Measurements from ENCODE around the gene GJA3.
A peak's percentile ranks its signal among the peaks of the same experiment; 100 is the strongest.

Gene GJA3

GRCh38 chr13:20160306-20161274 is at the start of gene GJA3:
TSS of gene GJA3 (minus strand) at chr13:20161052. CDS start at chr13:20143288, 17,764 bp downstream.
- no peak for DNase-seq (ENCODE audit: low read depth in 2 of 2)

GRCh38 chr13:20209948-20210347 is 49.1 kb upstream of the GJA3 start:
- no peak for DNase-seq (ENCODE audit: low read depth in 2 of 2)

DNA sequence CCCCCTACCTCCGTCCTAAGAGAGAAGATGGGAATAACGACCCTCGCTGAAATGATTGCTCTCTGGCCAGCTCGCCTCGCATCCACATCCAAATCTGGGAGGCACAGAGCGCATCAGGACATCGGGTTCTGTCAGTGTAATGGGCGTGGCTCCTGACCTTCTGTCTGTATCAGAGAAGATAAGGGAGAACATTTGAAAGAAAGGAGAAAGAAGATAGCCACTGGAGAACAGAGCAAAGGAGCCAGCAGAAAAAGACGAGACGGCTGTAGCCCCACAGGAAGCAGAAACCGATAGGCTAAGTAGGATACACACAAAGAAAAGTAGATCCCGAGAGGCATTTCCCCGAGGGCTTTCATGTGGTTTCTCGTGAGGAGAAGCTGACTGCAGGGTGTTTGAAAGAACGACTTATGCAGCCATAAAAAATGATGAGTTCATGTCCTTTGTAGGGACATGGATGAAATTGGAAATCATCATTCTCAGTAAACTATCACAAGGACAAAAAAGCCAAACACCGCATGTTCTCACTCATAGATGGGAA is 45.9 kb upstream of the GJA3 start:
- no peak for DNase-seq (ENCODE audit: low read depth in 2 of 2)

GRCh38 chr13:20206065-20206697 is 45.3 kb upstream of the GJA3 start:
- no peak for DNase-seq (ENCODE audit: low read depth in 2 of 2)

DNA sequence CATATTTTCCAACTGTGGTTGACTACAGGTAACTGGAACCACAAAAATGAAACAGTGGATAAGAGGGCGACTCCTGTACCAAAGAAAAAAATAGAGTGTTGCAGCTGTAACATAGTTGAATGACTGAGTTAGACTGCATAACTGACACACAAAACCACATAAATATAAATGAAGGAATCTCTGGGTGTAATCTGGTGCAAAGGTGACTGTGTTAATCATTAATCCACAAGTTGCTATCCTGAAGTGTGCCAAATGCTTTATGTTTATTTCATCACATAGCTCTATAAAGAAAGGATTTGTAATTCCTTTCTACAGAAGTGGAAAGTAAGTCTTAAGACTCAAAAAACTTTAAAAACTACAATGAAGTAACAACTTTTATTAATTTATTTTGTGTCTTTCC is 37.9 kb upstream of the GJA3 start:
- peak in 1 of 2 experiments; percentile 14 for DNase-seq (ENCODE audit: low read depth in 2 of 2)

- DNase-seq (ENCODE audit: low read depth in 2 of 2) = peak in 1 of 2 experiments; percentile 13
These were observed 36.5 kb upstream of the GJA3 start for GRCh38 chr13:20197361-20197834.

GRCh38 chr13:20195801-20196200 is 34.9 kb upstream of the GJA3 start:
- DNase-seq (ENCODE audit: low read depth in 2 of 2) = no peak

DNA sequence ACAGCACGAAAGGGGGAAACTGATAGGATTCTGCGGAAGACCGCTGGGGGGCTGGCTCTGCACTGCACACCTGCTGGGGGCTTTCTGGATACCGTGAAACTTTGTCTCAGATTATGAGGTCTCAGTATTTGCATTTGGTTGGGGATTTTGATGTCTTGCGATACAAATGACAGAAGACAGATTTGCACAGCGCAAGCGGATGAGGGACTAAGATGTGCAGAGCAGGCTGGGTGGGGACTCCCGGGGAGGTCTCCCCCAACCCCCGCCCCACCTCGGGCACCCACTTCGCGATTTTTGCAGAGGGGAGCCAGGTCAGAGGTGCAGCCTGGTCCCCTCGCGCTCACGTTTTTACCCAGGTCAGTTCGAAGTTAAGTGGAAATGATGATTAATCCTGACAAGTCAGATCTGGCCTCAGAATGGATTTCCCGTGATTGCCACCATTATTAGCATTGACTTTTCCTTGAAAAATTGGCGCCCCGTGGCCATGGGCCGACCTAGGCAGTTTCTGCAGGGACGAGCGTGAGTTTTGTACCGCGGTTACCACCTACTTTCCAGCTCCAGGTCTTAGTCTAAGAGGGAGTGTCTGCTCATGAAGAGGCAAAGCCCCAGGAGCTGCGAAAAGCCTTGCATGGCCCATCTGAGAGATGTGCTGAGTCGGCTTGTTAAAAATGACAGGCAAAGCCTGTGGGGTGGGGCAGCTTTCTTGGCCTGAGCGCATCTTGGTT is 33.2 kb upstream of the GJA3 start:
- no peak for DNase-seq (ENCODE audit: low read depth in 2 of 2)

DNA sequence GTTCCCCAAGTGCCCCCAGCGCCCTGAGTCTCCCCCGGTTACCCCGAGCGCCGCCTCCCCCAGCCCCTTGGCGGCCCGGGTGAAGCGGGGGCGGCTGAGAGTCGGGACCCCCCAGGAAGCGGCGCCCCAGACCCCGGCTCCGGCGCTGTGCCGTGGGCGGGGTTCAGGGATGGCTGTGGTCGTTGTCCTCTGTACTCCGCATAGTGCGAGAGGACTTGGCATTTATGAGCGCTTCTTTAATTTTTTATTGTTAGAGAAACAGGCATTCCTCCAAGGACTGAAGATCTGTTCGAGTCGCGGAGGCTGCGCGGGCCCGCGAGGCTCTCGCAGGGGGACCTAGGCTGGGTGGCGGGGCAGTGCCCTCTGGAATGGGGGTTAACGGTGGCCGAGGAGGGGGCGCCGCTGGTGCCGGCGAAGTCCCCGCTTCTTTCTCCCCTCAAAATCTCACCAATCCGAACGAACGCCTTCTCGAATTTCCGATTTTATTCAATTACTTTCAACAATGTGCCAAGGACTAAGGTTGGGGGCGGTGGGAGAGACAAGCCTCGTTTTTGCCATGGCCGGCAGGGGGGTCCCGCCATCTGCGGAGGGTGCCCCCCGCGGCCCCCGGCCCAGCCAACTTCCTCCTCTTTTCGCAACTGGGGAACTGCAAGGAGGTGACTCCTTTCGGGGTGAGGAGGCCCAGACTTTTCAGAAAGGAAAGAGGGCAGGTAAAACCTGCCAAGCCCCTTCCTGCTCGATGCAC is 32.5 kb upstream of the GJA3 start:
- DNase-seq (ENCODE audit: low read depth in 2 of 2) = no peak

DNA sequence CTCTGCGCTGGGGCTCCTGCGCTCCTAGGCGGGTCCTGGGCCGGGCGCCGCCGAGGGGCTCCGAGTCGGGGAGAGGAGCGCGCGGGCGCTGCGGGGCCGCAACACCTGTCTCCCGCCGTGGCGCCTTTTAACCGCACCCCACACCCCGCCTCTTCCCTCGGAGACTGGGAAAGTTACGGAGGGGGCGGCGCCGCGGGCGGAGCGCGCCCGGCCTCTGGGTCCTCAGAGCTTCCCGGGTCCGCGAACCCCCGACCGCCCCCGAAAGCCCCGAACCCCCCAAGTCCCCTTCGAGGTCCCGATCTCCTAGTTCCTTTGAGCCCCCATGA is 31.9 kb upstream of the GJA3 start, which contains the start of gene GJB2:
Gene GJB2, minus strand, starts transcription at position 103 of the 326 bp plus-strand sequence. CDS start 3,357 bp downstream, outside the sequence.
- no peak for DNase-seq (ENCODE audit: low read depth in 2 of 2)

- DNase-seq (ENCODE audit: low read depth in 2 of 2) = no peak
These were observed 31.4 kb upstream of the GJA3 start for GRCh38 chr13:20192158-20192835.

- DNase-seq (ENCODE audit: low read depth in 2 of 2) = no peak
These were observed 30.7 kb upstream of the GJA3 start for GRCh38 chr13:20191311-20192157.

GRCh38 chr13:20190481-20191310 is 29.8 kb upstream of the GJA3 start:
- peak; percentile 35 to 46 for DNase-seq (ENCODE audit: low read depth in 2 of 2)

DNA sequence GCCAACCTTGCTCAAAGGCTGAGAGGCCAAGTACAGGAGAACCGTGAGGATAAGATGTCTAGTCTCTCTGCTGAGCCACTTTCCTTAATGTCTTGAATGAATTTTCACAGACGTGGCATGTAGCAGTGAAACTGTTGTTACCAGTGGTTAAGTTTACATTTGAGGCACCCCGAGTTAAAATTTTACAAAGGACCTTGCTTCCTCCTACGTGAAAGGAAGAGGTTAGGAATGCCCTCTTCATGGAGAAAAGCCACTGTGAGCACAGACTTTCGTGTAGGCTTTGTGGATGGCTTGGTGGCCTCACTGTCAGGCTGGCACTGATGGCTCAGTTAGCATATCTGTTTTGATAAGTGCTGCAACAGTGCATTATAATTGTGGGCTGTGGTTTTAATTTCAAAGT is 29.2 kb upstream of the GJA3 start:
- DNase-seq (ENCODE audit: low read depth in 2 of 2) = no peak

DNA sequence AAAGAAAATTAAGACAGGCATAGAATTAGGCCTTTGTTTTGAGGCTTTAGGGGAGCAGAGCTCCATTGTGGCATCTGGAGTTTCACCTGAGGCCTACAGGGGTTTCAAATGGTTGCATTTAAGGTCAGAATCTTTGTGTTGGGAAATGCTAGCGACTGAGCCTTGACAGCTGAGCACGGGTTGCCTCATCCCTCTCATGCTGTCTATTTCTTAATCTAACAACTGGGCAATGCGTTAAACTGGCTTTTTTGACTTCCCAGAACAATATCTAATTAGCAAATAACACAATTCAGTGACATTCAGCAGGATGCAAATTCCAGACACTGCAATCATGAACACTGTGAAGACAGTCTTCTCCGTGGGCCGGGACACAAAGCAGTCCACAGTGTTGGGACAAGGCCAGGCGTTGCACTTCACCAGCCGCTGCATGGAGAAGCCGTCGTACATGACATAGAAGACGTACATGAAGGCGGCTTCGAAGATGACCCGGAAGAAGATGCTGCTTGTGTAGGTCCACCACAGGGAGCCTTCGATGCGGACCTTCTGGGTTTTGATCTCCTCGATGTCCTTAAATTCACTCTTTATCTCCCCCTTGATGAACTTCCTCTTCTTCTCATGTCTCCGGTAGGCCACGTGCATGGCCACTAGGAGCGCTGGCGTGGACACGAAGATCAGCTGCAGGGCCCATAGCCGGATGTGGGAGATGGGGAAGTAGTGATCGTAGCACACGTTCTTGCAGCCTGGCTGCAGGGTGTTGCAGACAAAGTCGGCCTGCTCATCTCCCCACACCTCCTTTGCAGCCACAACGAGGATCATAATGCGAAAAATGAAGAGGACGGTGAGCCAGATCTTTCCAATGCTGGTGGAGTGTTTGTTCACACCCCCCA is 28.1 kb upstream of the GJA3 start:
- DNase-seq (ENCODE audit: low read depth in 2 of 2) = no peak

- no peak for DNase-seq (ENCODE audit: low read depth in 2 of 2)
These were observed 25.9 kb upstream of the GJA3 start for GRCh38 chr13:20186771-20187170.

- no peak for DNase-seq (ENCODE audit: low read depth in 2 of 2)
These were observed 24.7 kb upstream of the GJA3 start for GRCh38 chr13:20185366-20186056.
